BJ (cell line): ENCODE measurements around the gene DSCAML1. TPM values are rescaled to one million over a fixed set of nuclear protein-coding genes. Genes with fewer than 3 reads are reported as not detected.

Experiments
- CTCF ChIA-PET: fragments of 350-600 bp; formaldehyde crosslinking; extraction: SDS; loops from one replicate; lab custom pipeline; 2021; ENCODE audit warnings: antibody characterized with exemption, inconsistent platforms; lab: Yijun Ruan, JAX
- POLR2A ChIA-PET: fragments of 300-600 bp; sonication (Branson Sonifier 250); formaldehyde crosslinking; extraction: SDS; loops from one replicate; lab custom pipeline; 2021; ENCODE audit warnings: antibody characterized with exemption; lab: Charles Lee
- DNase-seq: peaks from one replicate; pipeline ENCODE4 v3.0.0-alpha.2; 2011; ENCODE audit warnings: low read depth
- H3K27me3 ChIP-seq: 2 replicates; pipeline ENCODE4 v1.6.0; 2011; ENCODE audit warnings: low read length; ENCODE audit not compliant: control insufficient read depth, insufficient read depth
- H3K36me3 ChIP-seq: 2 replicates; pipeline ENCODE4 v1.5.1; 2011; ENCODE audit warnings: low read length; ENCODE audit not compliant: control insufficient read depth, insufficient read depth
- H3K4me3 ChIP-seq: 2 replicates; pipeline ENCODE4 v1.5.1; 2011; ENCODE audit warnings: low read depth, mild to moderate bottlenecking, control low read depth, low read length
- polyA plus RNA-seq: library from polyadenylated mRNA; depleted of rRNA; stranded (reverse); fragments of >200 nt; gene quantifications from 2 replicates; pipeline ENCODE4 v1.2.3, GENCODE V29; 2011
- TF ChIP-seq, protein P1 (sequence below): IDR thresholded peaks from 2 replicates; pipeline ENCODE4 v1.5.1; 2011; ENCODE audit warnings: low read depth, mild to moderate bottlenecking, control low read depth, inconsistent platforms, low read length, moderate library complexity; ENCODE audit not compliant: insufficient read depth

Gene DSCAML1
- polyA plus RNA-seq, 1 experiment, result not detected

DNA sequence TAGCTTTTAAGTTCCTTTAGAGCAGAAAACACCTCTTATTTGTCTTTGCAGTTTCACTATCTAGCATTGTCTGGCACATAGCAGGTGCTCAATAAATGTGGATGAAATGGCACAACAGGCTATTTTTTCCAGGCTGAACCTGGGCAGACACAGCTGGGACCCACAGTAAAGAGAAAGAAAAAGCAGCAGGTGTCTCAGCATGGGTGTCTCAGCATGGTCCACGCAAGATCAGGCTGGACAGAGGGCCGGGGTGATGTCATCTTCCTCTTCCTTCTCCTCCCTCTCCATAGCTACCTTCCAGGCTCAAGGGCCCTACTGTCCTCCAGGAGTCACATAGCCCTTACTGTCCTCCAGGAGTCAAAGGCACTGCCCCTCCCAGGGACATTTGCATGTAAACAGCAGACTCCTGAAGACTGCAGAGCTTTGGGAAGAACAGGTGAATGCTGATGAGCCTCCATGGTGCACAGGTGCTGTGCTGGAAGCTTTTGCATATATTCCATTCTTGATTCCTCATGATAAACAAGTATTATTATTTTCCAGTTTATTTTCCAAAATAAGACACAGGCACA lies 65.2 kb downstream of the DSCAML1 start:
- POLR2A ChIA-PET, result no interaction called here
- CTCF ChIA-PET, result no interaction called here
- Histone ChIP-seq H3K27me3 (no peaks in the 10 kb centered on the region), H3K36me3 (no peaks in the 10 kb centered on the region), H3K4me3 (no peak overlapping the region)
- TF ChIP-seq, protein P1, sequence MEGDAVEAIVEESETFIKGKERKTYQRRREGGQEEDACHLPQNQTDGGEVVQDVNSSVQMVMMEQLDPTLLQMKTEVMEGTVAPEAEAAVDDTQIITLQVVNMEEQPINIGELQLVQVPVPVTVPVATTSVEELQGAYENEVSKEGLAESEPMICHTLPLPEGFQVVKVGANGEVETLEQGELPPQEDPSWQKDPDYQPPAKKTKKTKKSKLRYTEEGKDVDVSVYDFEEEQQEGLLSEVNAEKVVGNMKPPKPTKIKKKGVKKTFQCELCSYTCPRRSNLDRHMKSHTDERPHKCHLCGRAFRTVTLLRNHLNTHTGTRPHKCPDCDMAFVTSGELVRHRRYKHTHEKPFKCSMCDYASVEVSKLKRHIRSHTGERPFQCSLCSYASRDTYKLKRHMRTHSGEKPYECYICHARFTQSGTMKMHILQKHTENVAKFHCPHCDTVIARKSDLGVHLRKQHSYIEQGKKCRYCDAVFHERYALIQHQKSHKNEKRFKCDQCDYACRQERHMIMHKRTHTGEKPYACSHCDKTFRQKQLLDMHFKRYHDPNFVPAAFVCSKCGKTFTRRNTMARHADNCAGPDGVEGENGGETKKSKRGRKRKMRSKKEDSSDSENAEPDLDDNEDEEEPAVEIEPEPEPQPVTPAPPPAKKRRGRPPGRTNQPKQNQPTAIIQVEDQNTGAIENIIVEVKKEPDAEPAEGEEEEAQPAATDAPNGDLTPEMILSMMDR, result no peak
- no peak for DNase-seq

- TF ChIP-seq, protein P1, result no peak
- ChIA-PET POLR2A (no interaction called here), CTCF (interaction anchor here (0.6 kb wide), 1 partner anchor 1564 kb away, joined by 4 read pairs; no protein-coding TSS in a partner anchor)
- no peaks in the 10 kb centered on the region for H3K27me3 ChIP-seq
- no peak for DNase-seq
- no peak overlapping the region for H3K4me3 ChIP-seq
- H3K36me3 ChIP-seq, result no peaks in the 10 kb centered on the region
Observed at GRCh38 chr11:117730208-117730800, 66.7 kb downstream of the DSCAML1 start.

DNA sequence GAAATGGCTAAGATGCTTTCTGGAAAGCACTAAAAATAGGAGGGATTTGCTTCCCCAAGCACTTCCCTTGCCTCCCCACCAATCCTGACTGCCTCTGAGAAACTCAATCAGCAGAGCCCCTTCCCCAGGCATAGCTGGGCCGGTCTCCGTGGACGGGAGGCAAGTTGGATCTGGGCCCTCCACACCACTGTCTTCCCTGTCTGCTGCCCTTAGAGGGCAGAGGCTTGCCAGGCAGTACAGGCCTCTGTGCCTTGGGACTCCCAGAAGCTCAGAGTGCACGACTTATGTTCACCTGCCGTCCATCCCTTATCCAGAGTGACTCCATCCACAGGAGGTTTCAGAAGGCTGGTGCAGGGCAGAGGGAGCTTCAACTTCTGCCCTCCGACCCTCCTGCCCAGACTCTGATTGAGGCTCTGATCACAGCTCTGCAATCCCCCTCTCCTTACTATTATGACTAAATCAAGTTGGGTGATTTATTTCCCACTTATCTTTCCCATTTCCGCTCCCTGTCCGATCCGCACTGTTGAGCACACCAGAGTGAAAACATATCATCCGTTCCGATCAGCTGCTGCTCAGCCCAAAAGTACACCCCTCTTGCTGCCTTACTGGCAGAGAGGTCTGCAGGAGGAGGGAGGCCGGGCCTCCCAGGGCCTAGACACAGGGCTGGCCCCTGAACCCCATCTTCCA lies 71.8 kb downstream of the DSCAML1 start:
- TF ChIP-seq, protein P1, result no peak
- ChIA-PET CTCF (no interaction called here), POLR2A (no interaction called here)
- Histone ChIP-seq H3K4me3 (no peak overlapping the region), H3K36me3 (no peaks in the 10 kb centered on the region), H3K27me3 (peaks cover 3% of the 10 kb centered on the region)
- no peak for DNase-seq

DNA sequence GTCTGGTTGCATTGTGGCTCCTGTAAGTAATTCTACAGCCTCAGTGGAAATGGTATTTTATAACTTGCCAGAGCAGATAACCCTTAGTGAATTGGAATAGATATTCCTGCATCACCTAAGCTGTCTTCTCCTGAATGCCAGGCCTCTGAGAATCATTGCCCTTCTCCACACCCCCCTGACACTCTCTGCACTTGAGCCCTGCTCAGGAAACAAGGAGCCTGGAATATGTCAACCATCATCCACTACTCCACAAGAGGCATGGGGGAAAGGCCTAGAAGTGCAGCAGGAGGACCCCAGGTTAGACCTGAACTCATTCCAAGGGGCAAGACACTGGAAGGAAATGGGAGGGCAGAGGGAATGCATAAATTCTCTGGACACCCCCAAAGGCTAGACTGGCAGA lies 72.4 kb downstream of the DSCAML1 start:
- POLR2A ChIA-PET, result no interaction called here

DNA sequence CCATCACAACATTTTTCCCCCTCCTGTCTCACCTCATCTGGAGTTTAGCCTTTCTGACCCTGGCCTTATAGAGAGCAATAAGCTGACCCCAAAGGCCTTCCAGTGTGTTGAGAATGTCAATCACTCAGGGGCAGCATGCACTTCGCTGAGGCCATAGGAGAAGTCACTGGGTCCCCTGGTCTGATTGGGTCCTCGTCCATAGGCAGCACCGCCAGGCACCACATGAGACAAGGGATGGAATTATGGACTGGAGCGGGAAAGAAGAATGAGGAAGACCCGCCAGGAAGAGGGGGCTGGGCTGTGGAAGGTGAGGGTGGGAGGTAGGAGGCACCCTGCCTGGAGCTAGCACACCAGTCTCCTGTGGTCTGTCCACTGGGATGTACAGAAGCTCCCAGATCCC lies 72.9 kb downstream of the DSCAML1 start:
- no peak overlapping the region for H3K4me3 ChIP-seq
- TF ChIP-seq, protein P1, result no peak
- DNase-seq, result no peak
- no peaks in the 10 kb centered on the region for H3K36me3 ChIP-seq
- ChIA-PET POLR2A (no interaction called here), CTCF (no interaction called here)
- peaks cover 3% of the 10 kb centered on the region for H3K27me3 ChIP-seq

More for the DNA sequence above, 72.4 kb downstream of the DSCAML1 start:
- CTCF ChIA-PET, result no interaction called here
- Histone ChIP-seq H3K4me3 (no peak overlapping the region), H3K27me3 (peaks cover 3% of the 10 kb centered on the region), H3K36me3 (no peaks in the 10 kb centered on the region)
- TF ChIP-seq, protein P1, result no peak
- no peak for DNase-seq
